ENCODE measurements around the gene VANGL2.

The VANGL2 gene
- total RNA-seq = 0 to 0.27 (median 0) reads per million in 4 experiments

GRCh38 chr1:160400223-160400645 is at the start of gene VANGL2:
VANGL2 (plus strand) TSS chr1:160400564; CDS start chr1:160415838, 15,274 bp downstream.
- peak; percentile 24 for DNase-seq

- DNase-seq = no peak
Measured at GRCh38 chr1:160351629-160352028, 48.7 kb upstream of the VANGL2 start.

DNA sequence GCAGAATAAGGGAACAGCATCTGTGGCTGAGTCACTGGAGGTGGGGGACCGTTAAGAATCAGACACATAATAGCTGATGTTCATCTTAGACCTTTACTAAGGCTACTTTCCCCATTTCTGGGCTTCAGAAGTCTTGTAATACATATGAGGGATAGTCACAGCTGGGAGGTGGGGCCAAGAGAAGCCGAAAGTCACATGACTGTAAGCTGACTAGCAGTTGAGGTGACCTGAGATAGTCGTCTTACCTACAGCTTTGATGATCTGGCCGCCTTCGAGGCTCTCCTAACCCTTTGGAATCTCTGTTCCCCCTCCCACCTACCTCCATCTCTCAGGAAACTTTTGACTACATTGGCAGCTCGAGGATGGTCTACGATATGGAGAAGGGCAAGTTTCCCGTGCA is 47.8 kb upstream of the VANGL2 start:
- DNase-seq = no peak

- no peak for DNase-seq
Measured at GRCh38 chr1:160353223-160353622, 47.1 kb upstream of the VANGL2 start.

GRCh38 chr1:160354388-160354985 is 45.9 kb upstream of the VANGL2 start:
- DNase-seq = no peak

GRCh38 chr1:160357286-160358002 is 42.9 kb upstream of the VANGL2 start:
- DNase-seq = no peak

DNA sequence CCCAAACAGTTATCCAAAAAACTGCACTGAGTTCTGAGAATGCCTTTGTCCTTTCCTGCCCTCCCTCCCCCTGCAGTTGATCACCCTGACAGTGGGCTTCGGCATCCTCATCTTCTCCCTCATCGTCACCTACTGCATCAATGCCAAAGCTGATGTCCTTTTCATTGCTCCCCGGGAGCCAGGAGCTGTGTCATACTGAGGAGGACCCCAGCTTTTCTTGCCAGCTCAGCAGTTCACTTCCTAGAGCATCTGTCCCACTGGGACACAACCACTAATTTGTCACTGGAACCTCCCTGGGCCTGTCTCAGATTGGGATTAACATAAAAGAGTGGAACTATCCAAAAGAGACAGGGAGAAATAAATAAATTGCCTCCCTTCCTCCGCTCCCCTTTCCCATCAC is 42.3 kb upstream of the VANGL2 start:
- no peak for DNase-seq

DNA sequence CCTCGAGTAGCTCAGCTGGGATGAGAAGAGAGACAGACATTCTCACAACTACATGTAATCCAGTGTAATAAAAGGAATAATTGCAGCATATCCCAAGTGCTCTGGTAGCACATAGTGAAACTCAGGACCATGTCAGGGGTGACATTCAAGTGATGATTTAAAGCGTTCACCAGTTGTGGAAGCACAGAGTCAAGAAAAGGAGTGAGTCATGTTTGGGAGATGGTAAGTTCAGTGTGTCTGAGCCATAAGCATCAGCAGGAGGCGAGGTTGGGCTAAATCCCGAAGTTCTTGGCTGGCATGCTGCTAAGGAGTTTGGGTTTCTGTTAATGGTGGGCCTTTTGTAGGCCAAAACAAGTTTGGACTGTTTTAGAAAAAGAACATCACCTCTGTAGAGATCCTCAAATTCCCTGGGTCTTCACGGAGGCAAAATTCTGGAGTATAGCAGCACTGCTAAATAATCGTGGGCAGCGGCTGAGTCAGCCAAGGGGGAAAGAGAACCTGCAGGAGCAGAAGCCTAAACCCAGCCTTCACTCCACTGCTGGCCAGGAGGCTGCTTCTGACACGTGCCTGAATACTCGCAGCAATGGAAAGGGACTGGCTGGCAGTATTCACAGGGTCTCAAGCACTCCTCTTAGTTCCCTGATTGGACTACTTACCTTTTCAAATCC is 40.7 kb upstream of the VANGL2 start:
- DNase-seq = no peak

GRCh38 chr1:160360227-160360695 is 40.1 kb upstream of the VANGL2 start:
- no peak for DNase-seq

- DNase-seq = no peak
Measured at GRCh38 chr1:160361199-160361598, 39.2 kb upstream of the VANGL2 start.

DNA sequence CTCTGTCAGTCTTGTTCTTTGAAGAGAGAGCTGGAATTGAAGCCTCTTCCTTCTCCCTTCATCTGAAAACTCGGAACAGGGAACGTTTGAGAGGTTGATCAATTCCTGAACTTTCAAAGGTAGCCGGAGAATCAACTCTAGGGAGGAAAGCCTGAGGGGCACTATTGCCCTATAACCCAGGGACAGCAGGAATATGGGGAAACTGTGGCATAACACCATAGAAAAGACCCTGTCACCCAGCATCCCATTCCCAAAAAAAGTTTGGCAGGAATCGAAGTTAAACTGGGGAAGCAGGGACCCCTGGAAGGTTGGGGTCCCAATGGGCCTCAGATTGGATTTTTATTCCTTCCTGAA is 38.6 kb upstream of the VANGL2 start:
- no peak for DNase-seq

- DNase-seq = no peak
Measured at GRCh38 chr1:160362168-160362957, 38.0 kb upstream of the VANGL2 start.

GRCh38 chr1:160363010-160363409 is 37.4 kb upstream of the VANGL2 start:
- DNase-seq = no peak

GRCh38 chr1:160363951-160364735 is 36.2 kb upstream of the VANGL2 start:
- DNase-seq = no peak

- DNase-seq = no peak
Measured at GRCh38 chr1:160365325-160365724, 35.0 kb upstream of the VANGL2 start.

- DNase-seq = no peak
Measured at GRCh38 chr1:160366731-160367515, 33.4 kb upstream of the VANGL2 start, which contains the start of gene NHLH1. NHLH1 (plus strand) TSS chr1:160367071; CDS start chr1:160370732, 3,661 bp downstream.

DNA sequence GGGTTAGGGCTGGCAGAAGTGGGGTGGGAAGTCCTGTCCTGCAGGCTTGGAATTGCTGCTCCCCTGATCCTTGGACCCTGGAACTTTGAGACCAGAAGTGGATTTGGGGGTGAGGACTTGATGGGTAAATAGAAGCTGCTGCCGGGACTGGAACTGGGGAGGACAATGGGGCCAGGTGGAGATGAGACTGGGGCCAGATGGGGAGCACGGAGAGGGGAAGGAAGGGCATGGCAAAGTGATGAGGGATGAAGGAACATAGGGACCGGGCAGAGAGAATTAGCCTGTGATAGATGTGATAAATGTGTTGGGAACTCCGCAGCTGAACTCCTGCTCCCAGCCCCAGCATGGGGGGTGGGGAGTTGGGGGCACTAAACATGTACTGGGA is 32.9 kb upstream of the VANGL2 start:
- no peak for DNase-seq

DNA sequence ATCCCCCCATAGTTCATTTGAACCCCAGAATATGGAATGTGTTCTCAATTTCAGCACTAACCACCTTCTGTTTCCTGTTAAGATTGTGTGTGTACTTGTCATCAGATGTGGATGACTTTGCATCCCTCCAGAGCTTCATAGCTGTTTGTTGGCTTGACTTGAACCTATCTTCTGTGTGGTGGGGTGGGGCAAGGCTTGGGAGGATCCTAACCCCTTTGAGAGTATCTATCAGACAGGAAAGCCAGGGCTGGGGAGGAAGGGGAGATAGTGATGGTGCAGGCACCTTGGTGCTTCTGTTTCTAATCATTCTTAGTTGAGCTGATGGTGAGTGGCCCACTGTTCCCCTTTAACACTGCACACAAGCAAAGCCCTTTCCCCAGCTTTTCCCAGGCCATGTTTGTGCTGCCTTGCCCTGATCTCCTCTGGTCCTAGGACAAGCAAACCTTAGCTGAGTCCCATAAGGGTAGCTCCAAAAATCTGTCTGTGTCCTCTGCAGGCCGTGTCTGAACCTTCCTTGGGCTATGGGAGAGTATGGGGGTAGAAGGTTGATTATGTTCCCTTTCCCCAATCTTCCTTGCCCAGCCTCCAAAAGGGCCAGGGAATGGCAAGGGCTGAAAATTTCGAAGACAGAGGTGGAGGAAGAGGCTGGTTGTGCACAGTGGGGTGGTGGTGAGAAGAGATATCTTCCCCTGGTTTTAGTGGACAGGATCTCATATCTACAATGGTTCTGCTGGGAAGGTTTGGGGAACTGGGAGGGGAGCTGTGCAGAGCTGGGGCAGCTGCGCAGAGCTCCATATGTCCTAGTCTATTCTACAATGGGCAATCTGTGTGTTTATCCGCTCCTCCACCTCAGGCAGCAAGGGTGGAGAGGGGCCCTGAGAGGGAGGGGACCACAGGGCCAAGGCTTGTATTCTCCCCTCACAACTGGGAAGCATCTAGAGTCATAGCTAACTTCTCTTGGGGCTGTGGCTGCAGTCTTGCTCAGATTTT is 32.1 kb upstream of the VANGL2 start:
- DNase-seq = no peak

GRCh38 chr1:160369087-160369486 is 31.3 kb upstream of the VANGL2 start:
- no peak for DNase-seq
